Neural progenitor cell (in vitro differentiated cells): ENCODE results near the gene S100A2. TPM values are rescaled to one million over a fixed set of nuclear protein-coding genes. Genes with fewer than 3 reads are reported as not detected.
"Not testable (repeated sequence)": the region's sequence is repeated elsewhere in the genome, so short reads cannot be mapped to it uniquely, and the experiment has no call there.

Experiments
- DNase-seq: peaks from one replicate; pipeline ENCODE4 v3.0.0-alpha.2; 2016; ENCODE audit warnings: low spot score
- H2AFZ ChIP-seq: fragments of 200-600 bp; sonication (generic); replicated peaks from 2 replicates; pipeline ENCODE4 v1.6.1; 2016; ENCODE audit warnings: antibody characterized with exemption
- H3F3A ChIP-seq: fragments of 200-600 bp; sonication (generic); 2 replicates; pipeline ENCODE4 v1.6.1; 2016; ENCODE audit warnings: antibody characterized with exemption, low read depth
- H3K27ac ChIP-seq: fragments of 200-600 bp; sonication (generic); 2 replicates; pipeline ENCODE4 v1.5.1; 2016; ENCODE audit warnings: mild to moderate bottlenecking
- H3K27me3 ChIP-seq: fragments of 200-600 bp; sonication (generic); 2 replicates; pipeline ENCODE4 v1.6.1; 2016; ENCODE audit warnings: mild to moderate bottlenecking, moderate library complexity
- H3K36me3 ChIP-seq: fragments of 200-600 bp; sonication (generic); 2 replicates; pipeline ENCODE4 v1.5.1; 2016
- H3K4me1 ChIP-seq: fragments of 200-600 bp; sonication (generic); 2 replicates; pipeline ENCODE4 v1.6.1; 2016; ENCODE audit warnings: mixed run types
- H3K4me2 ChIP-seq: fragments of 200-600 bp; sonication (generic); 2 replicates; pipeline ENCODE4 v1.6.1; 2016
- H3K4me3 ChIP-seq: fragments of 200-600 bp; sonication (generic); 2 replicates; pipeline ENCODE4 v1.5.1; 2016
- H3K79me2 ChIP-seq: fragments of 200-600 bp; sonication (generic); 2 replicates; pipeline ENCODE4 v1.6.1; 2016; ENCODE audit warnings: low read depth
- H3K9ac ChIP-seq: fragments of 200-600 bp; sonication (generic); 2 replicates; pipeline ENCODE4 v1.6.1; 2016
- H3K9me3 ChIP-seq: fragments of 200-600 bp; sonication (generic); 2 replicates; pipeline ENCODE4 v1.5.1; 2016; ENCODE audit warnings: low read depth
- H4K20me1 ChIP-seq: fragments of 200-600 bp; sonication (generic); 2 replicates; pipeline ENCODE4 v1.6.1; 2016; ENCODE audit warnings: low read depth
- H3K27ac Mint-ChIP-seq: 3 replicates; pipeline ENCODE4 v1.8.0; 2021; ENCODE audit warnings: mixed read lengths
- H3K27me3 Mint-ChIP-seq: 2 replicates; pipeline ENCODE4 v1.8.0; 2022; ENCODE audit warnings: low read depth, mild to moderate bottlenecking, inconsistent platforms, moderate library complexity, mixed read lengths; ENCODE audit not compliant: insufficient read depth
- H3K36me3 Mint-ChIP-seq: 3 replicates; pipeline ENCODE4 v1.8.0; 2021; ENCODE audit warnings: mixed read lengths
- H3K4me1 Mint-ChIP-seq: 3 replicates; pipeline ENCODE4 v1.8.0; 2021; ENCODE audit warnings: mixed read lengths
- H3K4me3 Mint-ChIP-seq: 3 replicates; pipeline ENCODE4 v1.8.0; 2021; ENCODE audit warnings: mild to moderate bottlenecking, moderate library complexity, mixed read lengths
- H3K9me3 Mint-ChIP-seq: 3 replicates; pipeline ENCODE4 v1.8.0; 2020; ENCODE audit warnings: mixed read lengths
- CTCF ChIP-seq: fragments of 200-600 bp; sonication (generic); IDR thresholded peaks from 2 replicates; pipeline ENCODE4 v1.5.1; 2017; ENCODE audit warnings: antibody characterized with exemption, mild to moderate bottlenecking
- EZH2 ChIP-seq: fragments of 200-600 bp; sonication (generic); IDR thresholded peaks from 2 replicates; pipeline ENCODE4 v1.6.1; 2017; ENCODE audit warnings: antibody characterized with exemption, mild to moderate bottlenecking, moderate library complexity
- EZH2phosphoT487 ChIP-seq: fragments of 200-600 bp; sonication (generic); IDR thresholded peaks from 2 replicates; pipeline ENCODE4 v1.6.1; 2017; ENCODE audit warnings: antibody characterized with exemption
- total RNA-seq: library from RNA; depleted of rRNA; stranded (reverse); fragments of >200 nt; gene quantifications from 2 replicates; pipeline ENCODE4 v1.2.3, GENCODE V29; 2015; ENCODE audit warnings: low replicate concordance

The S100A2 gene
- total RNA-seq, 1 donor from 2014 or later = not detected

DNA sequence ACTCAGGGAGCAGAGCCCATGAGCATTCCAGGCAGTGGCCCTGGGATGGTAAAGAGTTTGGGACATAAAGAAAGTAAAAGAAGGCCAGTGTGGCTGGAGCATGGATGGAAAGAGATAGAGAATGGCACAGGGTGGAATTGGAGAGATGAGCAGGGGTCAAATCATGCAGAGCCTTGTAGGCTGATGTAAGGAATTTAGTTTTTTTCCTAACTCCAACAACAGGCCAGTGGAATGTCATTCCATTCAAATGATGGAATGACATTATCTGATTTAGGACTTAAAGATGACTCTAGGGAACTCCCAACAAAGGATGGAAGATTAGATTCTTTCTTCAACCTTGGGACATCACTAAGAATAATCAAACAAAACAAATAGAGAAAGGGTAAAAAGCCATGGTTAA, 12.8 kb upstream of the S100A2 start:
- peaks cover 21% of the 10 kb centered on the region for H3K4me1 ChIP-seq
- H3F3A ChIP-seq = peaks cover 16% of the 10 kb centered on the region
- no peak overlapping the region for H3K4me3 ChIP-seq
- no peak for TF ChIP-seq EZH2
- no peak for TF ChIP-seq CTCF
- no peak for TF ChIP-seq EZH2phosphoT487
- peak overlapping the region; percentile 30 for H3K27ac Mint-ChIP-seq
- no peaks in the 10 kb centered on the region for H3K79me2 ChIP-seq
- no peak overlapping the region for H3K4me3 Mint-ChIP-seq
- H3K4me2 ChIP-seq = peak overlapping the region; percentile 6
- H3K9me3 Mint-ChIP-seq = peaks cover 11% of the 10 kb centered on the region
- no peak overlapping the region for H2AFZ ChIP-seq
- H3K36me3 ChIP-seq = no peaks in the 10 kb centered on the region
- no peaks in the 10 kb centered on the region for H3K9me3 ChIP-seq
- peaks cover 14% of the 10 kb centered on the region for H3K4me1 Mint-ChIP-seq
- no peaks in the 10 kb centered on the region for H4K20me1 ChIP-seq
- peak; percentile 9 for DNase-seq
- H3K36me3 Mint-ChIP-seq = no peaks in the 10 kb centered on the region
- no peak overlapping the region for H3K9ac ChIP-seq
- no peak overlapping the region for H3K27ac ChIP-seq
- H3K27me3 Mint-ChIP-seq = peaks cover 2% of the 10 kb centered on the region
- no peaks in the 10 kb centered on the region for H3K27me3 ChIP-seq

DNA sequence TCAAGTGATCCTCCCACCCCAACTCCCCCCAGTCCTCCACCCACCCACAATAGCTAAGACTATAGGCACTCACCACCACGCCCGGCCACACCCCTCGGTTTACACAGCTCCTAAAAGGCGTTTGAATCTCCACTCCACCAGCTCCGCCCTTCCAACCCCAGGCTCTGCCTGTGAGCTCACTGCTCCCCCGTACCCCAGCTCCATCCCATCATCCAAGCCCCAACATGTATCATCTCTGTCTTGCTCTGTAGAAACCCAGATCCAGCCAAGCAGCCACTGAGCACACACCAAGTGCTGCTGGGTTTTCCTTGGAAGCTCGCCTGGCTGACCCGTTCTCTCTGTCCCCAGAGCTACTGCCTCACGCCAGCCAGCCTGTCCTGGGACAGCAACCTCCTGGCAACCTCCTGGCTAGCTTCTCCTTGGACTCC, 12.0 kb upstream of the S100A2 start:
- peaks cover 21% of the 10 kb centered on the region for H3K4me1 ChIP-seq
- H3K36me3 ChIP-seq = no peaks in the 10 kb centered on the region
- H3K4me3 Mint-ChIP-seq = no peak overlapping the region
- no peak overlapping the region for H3K4me2 ChIP-seq
- peaks cover 2% of the 10 kb centered on the region for H3K27me3 Mint-ChIP-seq
- no peaks in the 10 kb centered on the region for H3K27me3 ChIP-seq
- no peaks in the 10 kb centered on the region for H4K20me1 ChIP-seq
- H3K27ac ChIP-seq = no peak overlapping the region
- peaks cover 11% of the 10 kb centered on the region for H3K9me3 Mint-ChIP-seq
- H3K27ac Mint-ChIP-seq = no peak overlapping the region
- H3K9me3 ChIP-seq = no peaks in the 10 kb centered on the region
- H3K4me1 Mint-ChIP-seq = peaks cover 20% of the 10 kb centered on the region
- no peak overlapping the region for H3K4me3 ChIP-seq
- DNase-seq = no peak
- no peak for TF ChIP-seq EZH2
- TF ChIP-seq EZH2phosphoT487 = no peak
- TF ChIP-seq CTCF = no peak
- H3K9ac ChIP-seq = no peak overlapping the region
- no peaks in the 10 kb centered on the region for H3K36me3 Mint-ChIP-seq
- no peak overlapping the region for H2AFZ ChIP-seq
- H3F3A ChIP-seq = peaks cover 16% of the 10 kb centered on the region
- H3K79me2 ChIP-seq = no peaks in the 10 kb centered on the region

GRCh38 chr1:153577138-153577537, 11.5 kb upstream of the S100A2 start:
- Mint-ChIP-seq H3K4me1 (peaks cover 22% of the 10 kb centered on the region), H3K27ac (no peak overlapping the region), H3K36me3 (no peaks in the 10 kb centered on the region), H3K4me3 (no peak overlapping the region), H3K27me3 (peaks cover 2% of the 10 kb centered on the region), H3K9me3 (peaks cover 11% of the 10 kb centered on the region)
- peaks cover 16% of the 10 kb centered on the region for H3F3A ChIP-seq
- H3K4me2 ChIP-seq = no peak overlapping the region
- H2AFZ ChIP-seq = no peak overlapping the region
- no peaks in the 10 kb centered on the region for H3K79me2 ChIP-seq
- no peaks in the 10 kb centered on the region for H3K9me3 ChIP-seq
- TF ChIP-seq EZH2 (no peak), EZH2phosphoT487 (no peak), CTCF (no peak)
- H3K4me1 ChIP-seq = peaks cover 21% of the 10 kb centered on the region
- H3K27ac ChIP-seq = no peak overlapping the region
- H4K20me1 ChIP-seq = no peaks in the 10 kb centered on the region
- no peaks in the 10 kb centered on the region for H3K27me3 ChIP-seq
- no peak for DNase-seq
- no peak overlapping the region for H3K9ac ChIP-seq
- no peaks in the 10 kb centered on the region for H3K36me3 ChIP-seq
- H3K4me3 ChIP-seq = no peak overlapping the region

DNA sequence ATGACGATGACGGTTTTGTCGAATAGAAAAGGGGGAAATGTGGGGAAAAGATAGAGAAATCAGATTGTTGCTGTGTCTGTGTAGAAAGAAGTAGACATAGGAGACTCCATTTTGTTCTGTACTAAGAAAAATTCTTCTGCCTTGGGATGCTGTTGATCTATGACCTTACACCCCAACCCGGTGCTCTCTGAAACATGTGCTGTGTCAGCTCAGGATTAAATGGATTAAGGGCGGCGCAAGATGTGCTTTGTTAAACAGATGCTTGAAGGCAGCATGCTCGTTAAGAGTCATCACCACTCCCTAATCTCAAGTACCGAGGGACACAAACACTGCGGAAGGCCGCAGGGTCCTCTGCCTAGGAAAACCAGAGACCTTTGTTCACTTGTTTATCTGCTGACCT, 9.9 kb upstream of the S100A2 start:
- peaks cover 26% of the 10 kb centered on the region for H3K4me1 Mint-ChIP-seq
- H4K20me1 ChIP-seq, H3K4me2 ChIP-seq, H3K36me3 ChIP-seq, H3K27me3 Mint-ChIP-seq, H3K4me3 ChIP-seq, H3K27ac Mint-ChIP-seq, H3K9me3 Mint-ChIP-seq, H2AFZ ChIP-seq, H3K4me3 Mint-ChIP-seq, H3K36me3 Mint-ChIP-seq, DNase-seq, H3K9me3 ChIP-seq, H3K27me3 ChIP-seq, H3K79me2 ChIP-seq, H3K27ac ChIP-seq, H3K9ac ChIP-seq: not testable (repeated sequence)
- peaks cover 21% of the 10 kb centered on the region for H3K4me1 ChIP-seq
- peaks cover 16% of the 10 kb centered on the region for H3F3A ChIP-seq

DNA sequence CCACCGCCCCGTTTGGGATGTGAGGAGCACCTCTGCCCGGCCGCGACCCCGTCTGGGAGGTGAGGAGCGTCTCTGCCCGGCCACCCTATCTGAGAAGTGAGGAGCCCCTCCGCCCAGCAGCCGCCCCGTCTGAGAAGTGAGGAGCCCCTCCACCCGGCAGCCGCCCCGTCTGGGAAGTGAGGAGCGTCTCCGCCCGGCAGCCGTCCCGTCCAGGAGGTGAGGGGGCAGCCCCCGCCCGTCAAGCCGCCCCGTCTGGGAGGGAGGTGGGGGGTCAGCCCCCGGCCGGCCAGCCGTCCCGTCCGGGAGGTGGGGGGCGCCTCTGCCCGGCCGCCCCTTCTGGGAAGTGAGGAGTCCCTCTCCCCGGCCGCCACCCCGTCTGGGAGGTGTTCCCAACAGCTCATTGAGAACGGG, 9.4 kb upstream of the S100A2 start:
- not testable (repeated sequence) for DNase-seq, H4K20me1 ChIP-seq, H3K27me3 ChIP-seq, H3K4me3 ChIP-seq, H3K36me3 ChIP-seq, H3K9me3 ChIP-seq, H3K9me3 Mint-ChIP-seq, H3K27ac ChIP-seq, H3K4me3 Mint-ChIP-seq, H3K4me2 ChIP-seq, H3K9ac ChIP-seq, H3K79me2 ChIP-seq, H3K27me3 Mint-ChIP-seq, H3K27ac Mint-ChIP-seq, H2AFZ ChIP-seq, H3K36me3 Mint-ChIP-seq
- peaks cover 27% of the 10 kb centered on the region for H3K4me1 Mint-ChIP-seq
- Histone ChIP-seq H3K4me1 (peaks cover 21% of the 10 kb centered on the region), H3F3A (peaks cover 16% of the 10 kb centered on the region)
